HepG2 (cell line): ENCODE data around the gene SMURF1. TPM values are rescaled to one million over a fixed set of nuclear protein-coding genes. Genes with fewer than 3 reads are reported as not detected.

Source experiments
- ADNP ChIP-seq: sonication (generic); formaldehyde crosslinking; IDR thresholded peaks from 2 replicates; pipeline ENCODE4 v1.4.0; 2020; ENCODE audit warnings: missing genetic modification reagents
- ATM ChIP-seq: fragments of 450-650 bp; IDR thresholded peaks from 2 replicates; pipeline ENCODE4 v1.7.1; 2017; ENCODE audit warnings: mild to moderate bottlenecking, borderline replicate concordance
- CEBPZ ChIP-seq: IDR thresholded peaks from 2 replicates; pipeline ENCODE4 v1.6.1; 2012; ENCODE audit warnings: low read length, improper control_type of control experiment
- CENPX ChIP-seq: sonication (generic); formaldehyde crosslinking; IDR thresholded peaks from 2 replicates; pipeline ENCODE4 v1.9.0; 2021; ENCODE audit warnings: mild to moderate bottlenecking, missing genetic modification reagents, moderate library complexity
- LBX2 ChIP-seq: sonication (generic); formaldehyde crosslinking; IDR thresholded peaks from 2 replicates; pipeline ENCODE4 v1.5.0; 2020; ENCODE audit warnings: missing genetic modification reagents, mild to moderate bottlenecking, borderline replicate concordance
- NBN ChIP-seq: fragments of 450-650 bp; conservative IDR thresholded peaks from 2 replicates; pipeline ENCODE4 v1.6.1; 2017
- NFYC ChIP-seq: IDR thresholded peaks from 2 replicates; pipeline ENCODE4 v1.6.1; 2016; ENCODE audit warnings: missing genetic modification reagents, missing compliant biosample characterization
- ZNF121 ChIP-seq: sonication (generic); formaldehyde crosslinking; IDR thresholded peaks from 2 replicates; pipeline ENCODE4 v1.5.0; 2020; ENCODE audit warnings: mild to moderate bottlenecking, missing genetic modification reagents
- ZNF317 ChIP-seq: sonication (generic); formaldehyde crosslinking; IDR thresholded peaks from 2 replicates; pipeline ENCODE4 v1.5.0; 2020; ENCODE audit warnings: mild to moderate bottlenecking, missing genetic modification reagents
- ZNF318 ChIP-seq: sonication (generic); formaldehyde crosslinking; IDR thresholded peaks from 2 replicates; pipeline ENCODE4 v1.4.0; 2020; ENCODE audit warnings: mild to moderate bottlenecking, missing genetic modification reagents
- ZNF558 ChIP-seq: sonication (generic); formaldehyde crosslinking; IDR thresholded peaks from 2 replicates; pipeline ENCODE4 v1.9.0; 2022; ENCODE audit warnings: mild to moderate bottlenecking, missing genetic modification reagents, borderline replicate concordance
- ZNF570 ChIP-seq: sonication (generic); formaldehyde crosslinking; IDR thresholded peaks from 2 replicates; pipeline ENCODE4 v1.4.0; 2020; ENCODE audit warnings: mild to moderate bottlenecking, missing genetic modification reagents, borderline replicate concordance
- ZNF772 ChIP-seq: sonication (generic); formaldehyde crosslinking; IDR thresholded peaks from 2 replicates; pipeline ENCODE4 v1.5.0; 2020; ENCODE audit warnings: mild to moderate bottlenecking, missing genetic modification reagents
- ZZZ3 ChIP-seq: sonication (generic); formaldehyde crosslinking; IDR thresholded peaks from 2 replicates; pipeline ENCODE4 v1.4.0; 2020; ENCODE audit warnings: missing genetic modification reagents, mild to moderate bottlenecking, borderline replicate concordance
- polyA plus RNA-seq, 8 experiments: library from polyadenylated mRNA; depleted of rRNA in 3 of 8; stranded (reverse) in 7 of 8; unstranded in 1 of 8; fragments of >200 nt; fragmentation: Illumina TruSeq in 4 of 8; extraction: Trizol in 4 of 8; gene quantifications; 2 replicates each; pipeline versions ENCODE4 v1.2.1 to v1.2.3, GENCODE V29; 2011 to 2016; ENCODE audit warnings: low read depth in 4 of 8, missing spikeins in 1 of 8, mixed read lengths in 1 of 8; ENCODE audit not compliant: insufficient read depth in 1 of 8
- total RNA-seq, 5 experiments: library from RNA; depleted of rRNA; stranded (reverse); fragments of >200 nt; fragmentation: Illumina TruSeq; extraction: Trizol; gene quantifications; 2 replicates each; pipeline ENCODE4 v1.2.3, GENCODE V29; 2016; ENCODE audit warnings: low read depth in 1 of 5
- TF ChIP-seq, protein P1 (sequence below): sonication (generic); formaldehyde crosslinking; IDR thresholded peaks from 2 replicates; pipeline ENCODE4 v1.9.0; 2021; ENCODE audit warnings: missing genetic modification reagents, borderline replicate concordance

The SMURF1 gene
- total and polyA plus RNA-seq, 2 of the 13 experiments (the other 11 are each of a cell fraction or from before 2014, with no cell fraction given) = 8.3 to 11.1 TPM

DNA sequence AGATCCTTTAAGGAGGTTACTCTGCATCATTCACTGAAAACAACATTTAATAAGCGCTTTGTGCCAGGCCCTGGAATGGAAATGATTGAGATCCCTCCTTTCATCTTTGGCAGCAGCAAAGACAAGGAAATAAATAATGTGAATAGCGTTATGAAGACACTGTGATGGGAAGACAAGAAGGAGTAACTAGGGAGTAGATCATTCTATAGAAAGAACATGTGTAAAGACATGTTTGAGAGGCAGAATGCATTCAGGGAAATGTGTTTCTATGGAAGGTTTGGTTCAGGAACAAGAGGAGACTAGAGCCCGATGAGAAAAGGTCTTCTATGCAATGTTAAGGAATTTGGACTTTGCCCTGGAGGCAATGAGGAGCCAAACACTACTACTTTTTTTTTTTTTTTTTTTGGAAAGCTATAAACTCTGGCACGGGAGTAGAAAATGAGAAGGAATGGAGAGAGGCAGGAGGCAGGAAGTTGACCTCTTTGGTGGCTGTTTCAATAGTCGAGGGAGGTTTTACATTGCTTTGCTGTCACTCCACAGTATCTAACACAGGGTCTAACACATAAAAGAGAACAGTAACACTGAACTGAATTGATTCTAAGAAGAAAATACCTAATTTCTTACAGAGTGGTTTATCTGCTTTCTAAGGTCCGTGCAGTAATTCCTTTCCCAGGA is 44.9 kb downstream of the SMURF1 start (continued):
- TF ChIP-seq ZNF318 (no peak), ZZZ3 (CRISPR knock-in tag) (no peak), NFYC (CRISPR knock-in tag) (no peak), NBN (no peak), ADNP (no peak), ATM (no peak), CEBPZ (no peak), ZNF772 (CRISPR knock-in tag) (no peak), ZNF558 (CRISPR knock-in tag) (no peak), ZNF121 (CRISPR knock-in tag) (no peak), LBX2 (CRISPR knock-in tag) (no peak), ZNF317 (CRISPR knock-in tag) (no peak), CENPX (CRISPR knock-in tag) (no peak), ZNF570 (no peak)
- TF ChIP-seq, protein P1, sequence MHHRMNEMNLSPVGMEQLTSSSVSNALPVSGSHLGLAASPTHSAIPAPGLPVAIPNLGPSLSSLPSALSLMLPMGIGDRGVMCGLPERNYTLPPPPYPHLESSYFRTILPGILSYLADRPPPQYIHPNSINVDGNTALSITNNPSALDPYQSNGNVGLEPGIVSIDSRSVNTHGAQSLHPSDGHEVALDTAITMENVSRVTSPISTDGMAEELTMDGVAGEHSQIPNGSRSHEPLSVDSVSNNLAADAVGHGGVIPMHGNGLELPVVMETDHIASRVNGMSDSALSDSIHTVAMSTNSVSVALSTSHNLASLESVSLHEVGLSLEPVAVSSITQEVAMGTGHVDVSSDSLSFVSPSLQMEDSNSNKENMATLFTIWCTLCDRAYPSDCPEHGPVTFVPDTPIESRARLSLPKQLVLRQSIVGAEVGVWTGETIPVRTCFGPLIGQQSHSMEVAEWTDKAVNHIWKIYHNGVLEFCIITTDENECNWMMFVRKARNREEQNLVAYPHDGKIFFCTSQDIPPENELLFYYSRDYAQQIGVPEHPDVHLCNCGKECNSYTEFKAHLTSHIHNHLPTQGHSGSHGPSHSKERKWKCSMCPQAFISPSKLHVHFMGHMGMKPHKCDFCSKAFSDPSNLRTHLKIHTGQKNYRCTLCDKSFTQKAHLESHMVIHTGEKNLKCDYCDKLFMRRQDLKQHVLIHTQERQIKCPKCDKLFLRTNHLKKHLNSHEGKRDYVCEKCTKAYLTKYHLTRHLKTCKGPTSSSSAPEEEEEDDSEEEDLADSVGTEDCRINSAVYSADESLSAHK (CRISPR knock-in tag) = no peak
